GM23338 (cell line): ENCODE measurements around the gene SLC9A3.

Source experiments
- CREB1 ChIP-seq: fragments of 250-450 bp; sonication (Bioruptor Pico); IDR thresholded peaks from 2 replicates; pipeline ENCODE4 v1.5.0; 2020; ENCODE audit warnings: low read depth, mild to moderate bottlenecking, moderate library complexity
- EZH2 ChIP-seq: fragments of 200-600 bp; sonication (generic); IDR thresholded peaks from one replicate; pipeline ENCODE4 v1.8.0; 2017; ENCODE audit warnings: antibody characterized with exemption, mild to moderate bottlenecking, low read depth; ENCODE audit not compliant: unreplicated experiment
- EZH2phosphoT487 ChIP-seq: fragments of 200-600 bp; sonication (generic); IDR thresholded peaks from one replicate; pipeline ENCODE4 v1.8.1; 2018; ENCODE audit warnings: antibody characterized with exemption; ENCODE audit not compliant: unreplicated experiment
- JUNB ChIP-seq: IDR thresholded peaks from one replicate; pipeline ENCODE4 v1.6.1; 2016; ENCODE audit warnings: antibody characterized with exemption; ENCODE audit not compliant: unreplicated experiment
- NANOG ChIP-seq: IDR thresholded peaks from 2 replicates; pipeline ENCODE4 v1.6.1; 2016; ENCODE audit warnings: antibody characterized with exemption, borderline replicate concordance
- POLR2AphosphoS5 ChIP-seq: IDR thresholded peaks from 2 replicates; pipeline ENCODE4 v1.6.1; 2016; ENCODE audit warnings: antibody characterized with exemption, low read depth
- TF ChIP-seq, protein P1 (sequence below), 2 experiments: fragments of 200-600 bp in 1 of 2; sonication (generic) in 1 of 2; conservative IDR thresholded peaks; 2 replicates each; pipeline versions ENCODE4 v1.5.1 to v1.6.1; 2016 to 2017; ENCODE audit warnings: antibody characterized with exemption in 2 of 2, low read depth in 2 of 2, mild to moderate bottlenecking in 2 of 2, moderate library complexity in 1 of 2
- TF ChIP-seq, protein P2 (sequence below): IDR thresholded peaks from 2 replicates; pipeline ENCODE4 v1.6.1; 2016; ENCODE audit warnings: antibody characterized with exemption
- TF ChIP-seq, protein P3 (sequence below): IDR thresholded peaks from one replicate; pipeline ENCODE4 v1.6.1; 2018; ENCODE audit warnings: antibody characterized with exemption; ENCODE audit not compliant: unreplicated experiment
- TF ChIP-seq, protein P4 (sequence below): fragments of 250-450 bp; sonication (Bioruptor Pico); IDR thresholded peaks from 2 replicates; pipeline ENCODE4 v1.5.0; 2020; ENCODE audit warnings: mild to moderate bottlenecking, moderate library complexity

DNA sequence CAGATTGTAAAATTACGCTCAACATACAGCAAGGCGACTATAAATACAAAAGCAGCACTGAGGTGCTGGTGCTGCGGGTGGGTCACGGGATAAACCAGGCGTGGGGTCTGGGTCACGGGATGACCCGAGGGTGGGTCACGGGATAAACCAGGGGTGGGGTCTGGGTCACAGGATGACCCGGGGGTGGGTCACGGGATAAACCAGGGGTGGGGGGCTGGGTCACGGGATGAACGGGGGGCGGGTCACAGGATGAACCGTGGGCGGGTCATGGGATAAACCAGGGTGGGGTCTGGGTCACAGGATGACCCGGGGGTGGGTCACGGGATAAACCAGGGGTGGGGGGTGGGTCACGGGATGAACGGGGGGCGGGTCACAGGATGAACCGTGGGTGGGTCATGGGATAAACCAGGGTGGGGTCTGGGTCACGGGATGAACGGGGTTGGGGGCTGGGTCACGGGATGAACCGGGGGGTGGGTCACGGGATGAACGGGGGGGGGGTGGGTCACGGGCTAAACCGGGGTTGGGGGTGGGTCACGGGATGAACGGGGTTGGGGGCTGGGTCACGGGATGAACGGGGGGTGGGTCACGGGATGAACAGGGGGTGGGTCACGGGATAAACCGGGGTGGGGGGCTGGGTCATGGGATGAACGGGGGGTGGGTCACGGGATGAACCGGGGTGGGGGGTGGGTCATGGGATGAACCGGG lies 30.2 kb upstream of the SLC9A3 start:
- TF ChIP-seq, protein P1, sequence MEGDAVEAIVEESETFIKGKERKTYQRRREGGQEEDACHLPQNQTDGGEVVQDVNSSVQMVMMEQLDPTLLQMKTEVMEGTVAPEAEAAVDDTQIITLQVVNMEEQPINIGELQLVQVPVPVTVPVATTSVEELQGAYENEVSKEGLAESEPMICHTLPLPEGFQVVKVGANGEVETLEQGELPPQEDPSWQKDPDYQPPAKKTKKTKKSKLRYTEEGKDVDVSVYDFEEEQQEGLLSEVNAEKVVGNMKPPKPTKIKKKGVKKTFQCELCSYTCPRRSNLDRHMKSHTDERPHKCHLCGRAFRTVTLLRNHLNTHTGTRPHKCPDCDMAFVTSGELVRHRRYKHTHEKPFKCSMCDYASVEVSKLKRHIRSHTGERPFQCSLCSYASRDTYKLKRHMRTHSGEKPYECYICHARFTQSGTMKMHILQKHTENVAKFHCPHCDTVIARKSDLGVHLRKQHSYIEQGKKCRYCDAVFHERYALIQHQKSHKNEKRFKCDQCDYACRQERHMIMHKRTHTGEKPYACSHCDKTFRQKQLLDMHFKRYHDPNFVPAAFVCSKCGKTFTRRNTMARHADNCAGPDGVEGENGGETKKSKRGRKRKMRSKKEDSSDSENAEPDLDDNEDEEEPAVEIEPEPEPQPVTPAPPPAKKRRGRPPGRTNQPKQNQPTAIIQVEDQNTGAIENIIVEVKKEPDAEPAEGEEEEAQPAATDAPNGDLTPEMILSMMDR (conservative IDR thresholded peaks at IDR 0.05; ENCODE audit: low read depth in 2 of 2), result no peak
- TF ChIP-seq EZH2phosphoT487 (no peak), EZH2 (no peak), POLR2AphosphoS5 (no peak), CREB1 (CRISPR knock-in tag) (no peak), NANOG (no peak), JUNB (no peak)
- TF ChIP-seq, protein P2, sequence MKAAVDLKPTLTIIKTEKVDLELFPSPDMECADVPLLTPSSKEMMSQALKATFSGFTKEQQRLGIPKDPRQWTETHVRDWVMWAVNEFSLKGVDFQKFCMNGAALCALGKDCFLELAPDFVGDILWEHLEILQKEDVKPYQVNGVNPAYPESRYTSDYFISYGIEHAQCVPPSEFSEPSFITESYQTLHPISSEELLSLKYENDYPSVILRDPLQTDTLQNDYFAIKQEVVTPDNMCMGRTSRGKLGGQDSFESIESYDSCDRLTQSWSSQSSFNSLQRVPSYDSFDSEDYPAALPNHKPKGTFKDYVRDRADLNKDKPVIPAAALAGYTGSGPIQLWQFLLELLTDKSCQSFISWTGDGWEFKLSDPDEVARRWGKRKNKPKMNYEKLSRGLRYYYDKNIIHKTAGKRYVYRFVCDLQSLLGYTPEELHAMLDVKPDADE, result no peak
- TF ChIP-seq, protein P3, sequence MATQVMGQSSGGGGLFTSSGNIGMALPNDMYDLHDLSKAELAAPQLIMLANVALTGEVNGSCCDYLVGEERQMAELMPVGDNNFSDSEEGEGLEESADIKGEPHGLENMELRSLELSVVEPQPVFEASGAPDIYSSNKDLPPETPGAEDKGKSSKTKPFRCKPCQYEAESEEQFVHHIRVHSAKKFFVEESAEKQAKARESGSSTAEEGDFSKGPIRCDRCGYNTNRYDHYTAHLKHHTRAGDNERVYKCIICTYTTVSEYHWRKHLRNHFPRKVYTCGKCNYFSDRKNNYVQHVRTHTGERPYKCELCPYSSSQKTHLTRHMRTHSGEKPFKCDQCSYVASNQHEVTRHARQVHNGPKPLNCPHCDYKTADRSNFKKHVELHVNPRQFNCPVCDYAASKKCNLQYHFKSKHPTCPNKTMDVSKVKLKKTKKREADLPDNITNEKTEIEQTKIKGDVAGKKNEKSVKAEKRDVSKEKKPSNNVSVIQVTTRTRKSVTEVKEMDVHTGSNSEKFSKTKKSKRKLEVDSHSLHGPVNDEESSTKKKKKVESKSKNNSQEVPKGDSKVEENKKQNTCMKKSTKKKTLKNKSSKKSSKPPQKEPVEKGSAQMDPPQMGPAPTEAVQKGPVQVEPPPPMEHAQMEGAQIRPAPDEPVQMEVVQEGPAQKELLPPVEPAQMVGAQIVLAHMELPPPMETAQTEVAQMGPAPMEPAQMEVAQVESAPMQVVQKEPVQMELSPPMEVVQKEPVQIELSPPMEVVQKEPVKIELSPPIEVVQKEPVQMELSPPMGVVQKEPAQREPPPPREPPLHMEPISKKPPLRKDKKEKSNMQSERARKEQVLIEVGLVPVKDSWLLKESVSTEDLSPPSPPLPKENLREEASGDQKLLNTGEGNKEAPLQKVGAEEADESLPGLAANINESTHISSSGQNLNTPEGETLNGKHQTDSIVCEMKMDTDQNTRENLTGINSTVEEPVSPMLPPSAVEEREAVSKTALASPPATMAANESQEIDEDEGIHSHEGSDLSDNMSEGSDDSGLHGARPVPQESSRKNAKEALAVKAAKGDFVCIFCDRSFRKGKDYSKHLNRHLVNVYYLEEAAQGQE, result no peak
- TF ChIP-seq, protein P4, sequence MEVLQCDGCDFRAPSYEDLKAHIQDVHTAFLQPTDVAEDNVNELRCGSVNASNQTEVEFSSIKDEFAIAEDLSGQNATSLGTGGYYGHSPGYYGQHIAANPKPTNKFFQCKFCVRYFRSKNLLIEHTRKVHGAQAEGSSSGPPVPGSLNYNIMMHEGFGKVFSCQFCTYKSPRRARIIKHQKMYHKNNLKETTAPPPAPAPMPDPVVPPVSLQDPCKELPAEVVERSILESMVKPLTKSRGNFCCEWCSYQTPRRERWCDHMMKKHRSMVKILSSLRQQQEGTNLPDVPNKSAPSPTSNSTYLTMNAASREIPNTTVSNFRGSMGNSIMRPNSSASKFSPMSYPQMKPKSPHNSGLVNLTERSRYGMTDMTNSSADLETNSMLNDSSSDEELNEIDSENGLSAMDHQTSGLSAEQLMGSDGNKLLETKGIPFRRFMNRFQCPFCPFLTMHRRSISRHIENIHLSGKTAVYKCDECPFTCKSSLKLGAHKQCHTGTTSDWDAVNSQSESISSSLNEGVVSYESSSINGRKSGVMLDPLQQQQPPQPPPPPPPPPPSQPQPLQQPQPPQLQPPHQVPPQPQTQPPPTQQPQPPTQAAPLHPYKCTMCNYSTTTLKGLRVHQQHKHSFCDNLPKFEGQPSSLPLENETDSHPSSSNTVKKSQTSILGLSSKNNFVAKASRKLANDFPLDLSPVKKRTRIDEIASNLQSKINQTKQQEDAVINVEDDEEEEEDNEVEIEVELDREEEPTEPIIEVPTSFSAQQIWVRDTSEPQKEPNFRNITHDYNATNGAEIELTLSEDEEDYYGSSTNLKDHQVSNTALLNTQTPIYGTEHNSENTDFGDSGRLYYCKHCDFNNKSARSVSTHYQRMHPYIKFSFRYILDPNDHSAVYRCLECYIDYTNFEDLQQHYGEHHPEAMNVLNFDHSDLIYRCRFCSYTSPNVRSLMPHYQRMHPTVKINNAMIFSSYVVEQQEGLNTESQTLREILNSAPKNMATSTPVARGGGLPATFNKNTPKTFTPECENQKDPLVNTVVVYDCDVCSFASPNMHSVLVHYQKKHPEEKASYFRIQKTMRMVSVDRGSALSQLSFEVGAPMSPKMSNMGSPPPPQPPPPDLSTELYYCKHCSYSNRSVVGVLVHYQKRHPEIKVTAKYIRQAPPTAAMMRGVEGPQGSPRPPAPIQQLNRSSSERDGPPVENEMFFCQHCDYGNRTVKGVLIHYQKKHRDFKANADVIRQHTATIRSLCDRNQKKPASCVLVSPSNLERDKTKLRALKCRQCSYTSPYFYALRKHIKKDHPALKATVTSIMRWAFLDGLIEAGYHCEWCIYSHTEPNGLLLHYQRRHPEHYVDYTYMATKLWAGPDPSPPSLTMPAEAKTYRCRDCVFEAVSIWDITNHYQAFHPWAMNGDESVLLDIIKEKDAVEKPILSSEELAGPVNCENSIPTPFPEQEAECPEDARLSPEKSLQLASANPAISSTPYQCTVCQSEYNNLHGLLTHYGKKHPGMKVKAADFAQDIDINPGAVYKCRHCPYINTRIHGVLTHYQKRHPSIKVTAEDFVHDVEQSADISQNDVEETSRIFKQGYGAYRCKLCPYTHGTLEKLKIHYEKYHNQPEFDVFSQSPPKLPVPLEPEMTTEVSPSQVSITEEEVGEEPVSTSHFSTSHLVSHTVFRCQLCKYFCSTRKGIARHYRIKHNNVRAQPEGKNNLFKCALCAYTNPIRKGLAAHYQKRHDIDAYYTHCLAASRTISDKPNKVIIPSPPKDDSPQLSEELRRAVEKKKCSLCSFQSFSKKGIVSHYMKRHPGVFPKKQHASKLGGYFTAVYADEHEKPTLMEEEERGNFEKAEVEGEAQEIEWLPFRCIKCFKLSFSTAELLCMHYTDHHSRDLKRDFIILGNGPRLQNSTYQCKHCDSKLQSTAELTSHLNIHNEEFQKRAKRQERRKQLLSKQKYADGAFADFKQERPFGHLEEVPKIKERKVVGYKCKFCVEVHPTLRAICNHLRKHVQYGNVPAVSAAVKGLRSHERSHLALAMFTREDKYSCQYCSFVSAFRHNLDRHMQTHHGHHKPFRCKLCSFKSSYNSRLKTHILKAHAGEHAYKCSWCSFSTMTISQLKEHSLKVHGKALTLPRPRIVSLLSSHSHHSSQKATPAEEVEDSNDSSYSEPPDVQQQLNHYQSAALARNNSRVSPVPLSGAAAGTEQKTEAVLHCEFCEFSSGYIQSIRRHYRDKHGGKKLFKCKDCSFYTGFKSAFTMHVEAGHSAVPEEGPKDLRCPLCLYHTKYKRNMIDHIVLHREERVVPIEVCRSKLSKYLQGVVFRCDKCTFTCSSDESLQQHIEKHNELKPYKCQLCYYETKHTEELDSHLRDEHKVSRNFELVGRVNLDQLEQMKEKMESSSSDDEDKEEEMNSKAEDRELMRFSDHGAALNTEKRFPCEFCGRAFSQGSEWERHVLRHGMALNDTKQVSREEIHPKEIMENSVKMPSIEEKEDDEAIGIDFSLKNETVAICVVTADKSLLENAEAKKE (CRISPR knock-in tag), result no peak
